Measurements from ENCODE around the gene FFAR2. TPM values are rescaled to one million over a fixed set of nuclear protein-coding genes. Genes with fewer than 3 reads are reported as not detected.

Gene FFAR2
- total RNA-seq (2022; extraction: Qiagen RNA extraction) = 0.03 TPM in 1 of 5 replicates, not detected in the others

DNA sequence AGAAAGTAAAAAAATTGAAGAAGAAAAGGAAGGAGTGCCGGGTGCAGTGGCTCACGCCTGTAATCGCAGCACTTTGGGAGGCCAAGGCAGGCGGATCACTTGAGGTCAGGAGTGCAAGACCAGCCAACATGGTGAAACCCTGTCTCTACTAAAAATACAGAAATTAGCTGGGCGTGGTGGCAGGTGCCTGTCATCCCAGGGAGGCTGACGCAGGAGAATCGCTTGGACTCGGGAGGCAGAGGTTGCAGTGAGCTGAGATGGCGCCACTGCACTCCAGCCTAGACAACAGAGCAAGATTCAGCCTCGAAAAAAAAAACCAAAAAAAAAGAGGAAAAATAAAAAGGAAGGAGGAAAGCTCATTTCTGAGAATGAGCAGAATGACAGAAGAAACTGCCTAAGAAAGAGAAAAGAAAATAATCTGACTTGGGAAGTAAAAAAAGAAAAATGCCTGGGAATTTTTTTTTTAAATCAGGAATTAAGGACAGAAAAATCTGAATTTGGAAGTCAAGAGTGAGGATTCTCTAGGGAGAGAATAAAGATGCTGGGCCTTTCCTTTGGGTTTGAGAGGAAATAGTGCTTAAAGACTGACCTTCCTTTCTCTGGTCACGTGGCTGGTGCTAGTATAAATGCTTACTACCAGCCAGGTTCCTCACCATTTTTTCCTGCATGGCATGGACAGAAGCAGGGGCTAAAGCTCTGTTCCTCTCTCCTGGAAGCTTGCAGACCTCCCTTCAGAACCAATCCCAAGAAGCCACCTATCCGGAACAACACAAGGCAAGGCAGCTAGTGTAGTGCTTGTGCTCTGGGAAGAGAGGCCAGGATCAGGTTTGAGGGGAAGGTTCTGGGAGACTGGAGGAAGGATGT is at the start of gene FFAR2:
TSS of gene FFAR2 (plus strand) at position 652 of the 864 bp plus-strand sequence. CDS start 1,458 bp downstream, outside the sequence.

GRCh38 chr19:35490364-35490763 is 42.3 kb downstream of the FFAR2 start, which contains the start of gene KRTDAP:
KRTDAP (minus strand) TSS chr19:35490464; CDS start chr19:35490442, 22 bp downstream.

Other genes with a start within 250 kb of the FFAR2 start
- not detected in 5 replicates for gene FAM187B, start 219.5 kb upstream of the FFAR2 start, total RNA-seq (2022; extraction: Qiagen RNA extraction)
- gene LSR, start 199.3 kb upstream of the FFAR2 start, total RNA-seq (2022; extraction: Qiagen RNA extraction) = 7.1 to 11.5 TPM (median 10.2 TPM) in 5 replicates
- gene USF2, start 179.3 kb upstream of the FFAR2 start, total RNA-seq (2022; extraction: Qiagen RNA extraction) = 112 to 163 TPM (median 159 TPM) in 5 replicates
- gene HAMP, start 165.7 kb upstream of the FFAR2 start, total RNA-seq (2022; extraction: Qiagen RNA extraction) = 0.24 TPM in 1 of 5 replicates, not detected in the others
- 0.12 TPM in 1 of 5 replicates, not detected in the others for gene MAG, start 156.1 kb upstream of the FFAR2 start, total RNA-seq (2022; extraction: Qiagen RNA extraction)
- 0.92 to 1.4 TPM (median 0.99 TPM) in 5 replicates for gene CD22, start 119.1 kb upstream of the FFAR2 start, total RNA-seq (2022; extraction: Qiagen RNA extraction)
- gene FFAR1, start 100.4 kb upstream of the FFAR2 start, total RNA-seq (2022; extraction: Qiagen RNA extraction) = 0.05 TPM in 1 of 5 replicates, not detected in the others
- not detected in 5 replicates for gene FFAR3, start 89.8 kb upstream of the FFAR2 start, total RNA-seq (2022; extraction: Qiagen RNA extraction)
- gene GPR42, start 77.2 kb upstream of the FFAR2 start, total RNA-seq (2022; extraction: Qiagen RNA extraction) = not detected in 5 replicates
- not detected in 5 replicates for gene KRTDAP, start 42.2 kb downstream of the FFAR2 start, total RNA-seq (2022; extraction: Qiagen RNA extraction)
- 34.1 to 42.4 TPM (median 35.8 TPM) in 5 replicates for gene DMKN, start 65.4 kb downstream of the FFAR2 start, total RNA-seq (2022; extraction: Qiagen RNA extraction)
- 2.5 to 3.1 TPM (median 3.0 TPM) in 5 replicates for gene SBSN, start 80.1 kb downstream of the FFAR2 start, total RNA-seq (2022; extraction: Qiagen RNA extraction)
- not detected in 5 replicates for gene GAPDHS, start 85.2 kb downstream of the FFAR2 start, total RNA-seq (2022; extraction: Qiagen RNA extraction)
- gene TMEM147, start 97.4 kb downstream of the FFAR2 start, total RNA-seq (2022; extraction: Qiagen RNA extraction) = 350 to 462 TPM (median 443 TPM) in 5 replicates
- not detected in 5 replicates for gene ATP4A, start 115.4 kb downstream of the FFAR2 start, total RNA-seq (2022; extraction: Qiagen RNA extraction)
- gene PMIS2, start 137.9 kb downstream of the FFAR2 start, total RNA-seq (2022; extraction: Qiagen RNA extraction) = not detected in 5 replicates
- gene HAUS5, start 164.5 kb downstream of the FFAR2 start, total RNA-seq (2022; extraction: Qiagen RNA extraction) = 12.1 to 18.6 TPM (median 17.4 TPM) in 5 replicates
- gene RBM42, start 180.8 kb downstream of the FFAR2 start, total RNA-seq (2022; extraction: Qiagen RNA extraction) = 144 to 216 TPM (median 212 TPM) in 5 replicates
- 1.6 to 3.1 TPM (median 2.4 TPM) in 5 replicates for gene ETV2, start 193.5 kb downstream of the FFAR2 start, total RNA-seq (2022; extraction: Qiagen RNA extraction)
- 1,293 to 1,487 TPM (median 1,363 TPM) in 5 replicates for gene COX6B1, start 200.1 kb downstream of the FFAR2 start, total RNA-seq (2022; extraction: Qiagen RNA extraction)
- gene UPK1A, start 218.3 kb downstream of the FFAR2 start, total RNA-seq (2022; extraction: Qiagen RNA extraction) = 0.51 to 1.1 TPM (median 0.91 TPM) in 5 replicates